Hindlimb muscle (tissue), 1 donor: ENCODE results near the gene PPP2CA. TPM values are rescaled to one million over a fixed set of nuclear protein-coding genes. Genes with fewer than 3 reads are reported as not detected.
"Not testable (repeated sequence)": the region's sequence is repeated elsewhere in the genome, so short reads cannot be mapped to it uniquely, and the experiment has no call there.

Source experiments
- DNase-seq: peaks from one replicate; pipeline ENCODE4 v3.0.0-alpha.2; 2013
- polyA plus RNA-seq: library from polyadenylated mRNA; unstranded; fragments of 120-200 nt; gene quantifications from one replicate; pipeline ENCODE4 v1.2.1, GENCODE V29; 2013; ENCODE audit not compliant: insufficient read length

PPP2CA gene
- polyA plus RNA-seq, 1 donor: 111 TPM

- DNase-seq: no peak
These were observed 36.8 kb downstream of the PPP2CA start for GRCh38 chr5:134189031-134189430.

- DNase-seq: no peak
These were observed 37.8 kb downstream of the PPP2CA start for GRCh38 chr5:134188092-134188491.

- peak; percentile 51 for DNase-seq
These were observed 41.4 kb downstream of the PPP2CA start for GRCh38 chr5:134184155-134185135.

- DNase-seq: no peak
These were observed 42.4 kb downstream of the PPP2CA start for GRCh38 chr5:134183481-134183880.

GRCh38 chr5:134178096-134178419 lies 47.8 kb downstream of the PPP2CA start:
- DNase-seq: no peak

- peak; percentile 24 for DNase-seq
These were observed 48.3 kb downstream of the PPP2CA start for GRCh38 chr5:134177369-134178095.

- peak; percentile 93 for DNase-seq
These were observed 49.1 kb downstream of the PPP2CA start, which contains the start of gene SKP1 for GRCh38 chr5:134176511-134177368. Gene SKP1, minus strand, starts transcription at chr5:134176950. Its CDS starts 2,928 bp downstream, at chr5:134174022.

GRCh38 chr5:134175921-134176510 lies 49.9 kb downstream of the PPP2CA start:
- DNase-seq: peak; percentile 19

GRCh38 chr5:134174841-134175839 lies 50.7 kb downstream of the PPP2CA start:
- peak; percentile 16 for DNase-seq

- no peak for DNase-seq
These were observed 53.9 kb downstream of the PPP2CA start for GRCh38 chr5:134171972-134172371.

- no peak for DNase-seq
These were observed 63.3 kb downstream of the PPP2CA start for GRCh38 chr5:134162592-134162991.

GRCh38 chr5:134161513-134162395 lies 64.1 kb downstream of the PPP2CA start:
- DNase-seq: no peak

GRCh38 chr5:134153657-134154056 lies 72.2 kb downstream of the PPP2CA start:
- no peak for DNase-seq

- no peak for DNase-seq
These were observed 72.6 kb downstream of the PPP2CA start for GRCh38 chr5:134153241-134153640.

- not testable (repeated sequence) for DNase-seq
These were observed 73.6 kb downstream of the PPP2CA start for GRCh38 chr5:134152173-134152832.

- DNase-seq: no peak
These were observed 74.2 kb downstream of the PPP2CA start for GRCh38 chr5:134151723-134152122.

GRCh38 chr5:134149571-134150303 lies 76.1 kb downstream of the PPP2CA start:
- DNase-seq: no peak

GRCh38 chr5:134148986-134149539 lies 76.8 kb downstream of the PPP2CA start:
- DNase-seq: no peak
